ENCODE measurements around the gene ZNF839.
A peak's percentile ranks its signal among the peaks of the same experiment; 100 is the strongest.

The ZNF839 gene

DNA sequence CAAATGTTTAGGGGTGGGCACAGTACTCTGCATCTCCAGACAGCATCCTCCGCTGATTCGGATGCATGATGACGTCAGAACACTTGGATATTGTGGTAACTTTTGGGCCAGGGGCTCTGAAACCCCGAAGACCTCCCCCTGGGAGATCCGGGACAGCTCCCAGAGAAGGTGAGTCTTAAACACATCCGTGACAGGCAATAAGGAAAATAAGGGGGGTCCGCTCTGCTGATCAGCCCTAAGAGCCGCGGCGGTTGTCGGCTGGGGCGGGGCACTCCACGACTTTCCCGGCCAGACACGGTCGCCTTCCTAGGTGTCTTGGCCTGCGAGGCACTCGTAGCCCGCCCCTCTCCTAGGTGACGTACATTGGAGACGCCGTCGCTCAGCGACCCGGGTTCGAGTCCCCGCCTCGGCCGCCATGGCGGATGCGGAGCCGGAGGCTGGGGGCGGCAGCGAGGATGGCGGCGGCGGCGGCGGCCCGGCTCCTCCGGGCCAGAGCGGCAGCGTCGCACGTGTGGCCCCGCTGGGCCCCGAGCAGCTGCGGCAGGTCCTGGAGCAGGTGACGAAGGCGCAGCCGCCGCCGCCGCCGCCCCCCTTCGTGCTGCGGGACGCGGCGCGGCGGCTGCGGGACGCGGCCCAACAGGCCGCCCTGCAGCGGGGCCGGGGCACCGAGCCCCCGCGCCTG is at the start of gene ZNF839:
Gene ZNF839 (plus strand): TSS at position 396 of the 682 bp plus-strand sequence. CDS start 20 bp downstream, at position 416.
- Histone ChIP-seq H3K4me2 (ENCODE audit: low read depth, low read length, poor library complexity, severe bottlenecking) (peak within 1 kb of the TSS; percentile 91), H3K9ac (ENCODE audit: low read length) (peak within 1 kb of the TSS; percentile 67), H3F3A (ENCODE audit: insufficient read depth) (peaks cover 8% of the 10 kb centered on the region), H3K27me3 (ENCODE audit: low read length) (no peaks in the 10 kb centered on the region), H3K9me3 (ENCODE audit: insufficient read depth, low read length) (no peaks in the 10 kb centered on the region), H3K27ac (ENCODE audit: low read depth, low read length) (peak within 1 kb of the TSS; percentile 60), H3K79me2 (ENCODE audit: insufficient read depth, low read length) (no peaks in the 10 kb centered on the region), H4K20me1 (ENCODE audit: low read depth, low read length) (no peaks in the 10 kb centered on the region), H3K9me2 (replicated peaks; ENCODE audit: insufficient read depth, low read length) (no peaks in the 10 kb centered on the region), H3K36me3 (ENCODE audit: low read length) (no peaks in the 10 kb centered on the region), H3K4me3 (ENCODE audit: insufficient read depth, low read length, poor library complexity, severe bottlenecking) (peak within 1 kb of the TSS; percentile 67), H2AFZ (ENCODE audit: low read depth, low read length, severe bottlenecking) (peak within 1 kb of the TSS; percentile 92)
- no peak for TF ChIP-seq EZH2phosphoT487 (conservative IDR thresholded peaks at IDR 0.05; ENCODE audit: low read length)
- TF ChIP-seq, protein P1, sequence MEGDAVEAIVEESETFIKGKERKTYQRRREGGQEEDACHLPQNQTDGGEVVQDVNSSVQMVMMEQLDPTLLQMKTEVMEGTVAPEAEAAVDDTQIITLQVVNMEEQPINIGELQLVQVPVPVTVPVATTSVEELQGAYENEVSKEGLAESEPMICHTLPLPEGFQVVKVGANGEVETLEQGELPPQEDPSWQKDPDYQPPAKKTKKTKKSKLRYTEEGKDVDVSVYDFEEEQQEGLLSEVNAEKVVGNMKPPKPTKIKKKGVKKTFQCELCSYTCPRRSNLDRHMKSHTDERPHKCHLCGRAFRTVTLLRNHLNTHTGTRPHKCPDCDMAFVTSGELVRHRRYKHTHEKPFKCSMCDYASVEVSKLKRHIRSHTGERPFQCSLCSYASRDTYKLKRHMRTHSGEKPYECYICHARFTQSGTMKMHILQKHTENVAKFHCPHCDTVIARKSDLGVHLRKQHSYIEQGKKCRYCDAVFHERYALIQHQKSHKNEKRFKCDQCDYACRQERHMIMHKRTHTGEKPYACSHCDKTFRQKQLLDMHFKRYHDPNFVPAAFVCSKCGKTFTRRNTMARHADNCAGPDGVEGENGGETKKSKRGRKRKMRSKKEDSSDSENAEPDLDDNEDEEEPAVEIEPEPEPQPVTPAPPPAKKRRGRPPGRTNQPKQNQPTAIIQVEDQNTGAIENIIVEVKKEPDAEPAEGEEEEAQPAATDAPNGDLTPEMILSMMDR (IDR thresholded peaks at IDR 0.05; ENCODE audit: insufficient read depth, low read length, poor library complexity, severe bottlenecking): no peak

GRCh38 chr14:102272392-102272791 is 47.2 kb upstream of the ZNF839 start:
- H3F3A ChIP-seq (ENCODE audit: insufficient read depth): no peaks in the 10 kb centered on the region
- no peaks in the 10 kb centered on the region for H3K36me3 ChIP-seq (ENCODE audit: low read length)
- no peaks in the 10 kb centered on the region for H3K27me3 ChIP-seq (ENCODE audit: low read length)
- no peak overlapping the region for H3K4me3 ChIP-seq (ENCODE audit: insufficient read depth, low read length, poor library complexity, severe bottlenecking)
- no peaks in the 10 kb centered on the region for H3K79me2 ChIP-seq (ENCODE audit: insufficient read depth, low read length)
- no peak overlapping the region for H3K4me2 ChIP-seq (ENCODE audit: low read depth, low read length, poor library complexity, severe bottlenecking)
- H3K9ac ChIP-seq (ENCODE audit: low read length): no peak overlapping the region
- no peaks in the 10 kb centered on the region for H3K9me2 ChIP-seq (replicated peaks; ENCODE audit: insufficient read depth, low read length)
- TF ChIP-seq, protein P1 (IDR thresholded peaks at IDR 0.05; ENCODE audit: insufficient read depth, low read length, poor library complexity, severe bottlenecking): no peak
- no peak for TF ChIP-seq EZH2phosphoT487 (conservative IDR thresholded peaks at IDR 0.05; ENCODE audit: low read length)
- H3K9me3 ChIP-seq (ENCODE audit: insufficient read depth, low read length): no peaks in the 10 kb centered on the region
- no peak overlapping the region for H2AFZ ChIP-seq (ENCODE audit: low read depth, low read length, severe bottlenecking)
- H3K27ac ChIP-seq (ENCODE audit: low read depth, low read length): no peak overlapping the region
- H4K20me1 ChIP-seq (ENCODE audit: low read depth, low read length): no peaks in the 10 kb centered on the region

DNA sequence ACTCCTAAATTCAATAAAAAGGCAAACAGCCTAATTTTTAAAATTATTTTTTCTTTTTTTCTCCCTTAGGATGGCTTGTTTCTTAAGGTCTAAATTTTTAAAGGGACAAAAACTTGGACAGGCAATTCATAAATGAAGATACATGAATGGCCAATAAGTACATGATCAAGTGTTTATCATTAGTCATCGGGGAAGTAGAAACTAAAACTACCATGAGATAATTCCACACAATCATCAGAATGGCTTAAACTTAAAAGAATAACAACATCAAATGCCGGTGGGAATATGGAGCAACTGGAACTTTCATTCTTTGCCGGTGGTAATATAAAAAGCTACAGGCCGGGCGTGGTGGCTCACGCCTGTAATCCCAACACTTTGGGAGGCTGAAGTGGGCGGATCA is 43.7 kb upstream of the ZNF839 start:
- TF ChIP-seq, protein P1 (IDR thresholded peaks at IDR 0.05; ENCODE audit: insufficient read depth, low read length, poor library complexity, severe bottlenecking): no peak
- no peak for TF ChIP-seq EZH2phosphoT487 (conservative IDR thresholded peaks at IDR 0.05; ENCODE audit: low read length)
- no peaks in the 10 kb centered on the region for H3K79me2 ChIP-seq (ENCODE audit: insufficient read depth, low read length)
- H3K27me3 ChIP-seq (ENCODE audit: low read length): no peaks in the 10 kb centered on the region
- H3K4me3 ChIP-seq (ENCODE audit: insufficient read depth, low read length, poor library complexity, severe bottlenecking): no peak overlapping the region
- H3K9ac ChIP-seq (ENCODE audit: low read length): no peak overlapping the region
- no peaks in the 10 kb centered on the region for H3K36me3 ChIP-seq (ENCODE audit: low read length)
- H3K4me2 ChIP-seq (ENCODE audit: low read depth, low read length, poor library complexity, severe bottlenecking): no peak overlapping the region
- H3F3A ChIP-seq (ENCODE audit: insufficient read depth): no peaks in the 10 kb centered on the region
- no peak overlapping the region for H3K27ac ChIP-seq (ENCODE audit: low read depth, low read length)
- H4K20me1 ChIP-seq (ENCODE audit: low read depth, low read length): no peaks in the 10 kb centered on the region
- no peaks in the 10 kb centered on the region for H3K9me2 ChIP-seq (replicated peaks; ENCODE audit: insufficient read depth, low read length)
- no peaks in the 10 kb centered on the region for H3K9me3 ChIP-seq (ENCODE audit: insufficient read depth, low read length)
- H2AFZ ChIP-seq (ENCODE audit: low read depth, low read length, severe bottlenecking): no peak overlapping the region
